Sciatic nerve (tissue), 2 donors: ENCODE data around the gene SCMH1. TPM values are rescaled to one million over a fixed set of nuclear protein-coding genes. Genes with fewer than 3 reads are reported as not detected.

Experiments
- ATAC-seq: fragments of 200-7000 bp; cut with Tn5 transposase; one replicate; pipeline ENCODE4 v1.9.1; 2020; ENCODE audit warnings: mild to moderate bottlenecking, moderate library complexity
- DNase-seq: peaks from one replicate; pipeline ENCODE4 v3.0.0-alpha.2; 2020; ENCODE audit warnings: low spot score
- intact Hi-C: fragments of 100-400 bp; cut with DNase I; formaldehyde crosslinking; loops from one replicate; pipeline ENCODE4 v1.14.2; 2022
- total RNA-seq: library from RNA; stranded (reverse); fragmentation: NEBNext Ultra II Directional; extraction: Animal tissue kit (Norgen Biotek cat#: 25700); gene quantifications from one replicate; pipeline ENCODE4 v1.2.1, GENCODE V29; 2021
- donor health status: DM: no; HTN: no; CAD: no.
- donor health status: DM: no; HTN: no; CAD: no.

The SCMH1 gene
- total RNA-seq, 1 donor from 2014 or later = 48.9 TPM

DNA sequence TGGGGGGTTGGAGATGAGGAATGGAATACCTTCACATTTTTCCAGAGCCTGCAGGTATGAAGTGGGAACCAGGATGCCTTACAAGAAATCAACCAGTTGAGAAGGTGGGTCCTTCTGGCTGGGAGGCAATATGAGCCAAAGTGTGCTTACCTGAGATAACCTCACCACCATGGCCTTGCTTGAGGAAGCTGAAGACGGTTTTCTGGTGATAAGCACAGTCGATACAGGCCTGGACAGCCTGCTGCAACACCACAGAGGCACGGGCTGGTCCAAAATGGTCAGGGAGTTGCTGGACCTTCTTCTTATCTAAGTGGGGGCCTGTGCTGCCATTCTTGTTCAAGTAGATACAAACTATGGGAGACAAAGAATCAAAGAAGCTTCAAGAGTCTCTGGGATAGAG, 193.6 kb downstream of the SCMH1 start:
- ATAC-seq = no peak
- DNase-seq = no peak
- intact Hi-C loops = no loop called here

- intact Hi-C loops = no loop called here
- DNase-seq (no peak), ATAC-seq (peak; percentile 6)
These were observed 195.7 kb downstream of the SCMH1 start for GRCh38 chr1:41046347-41046775.

- DNase-seq (no peak), ATAC-seq (peak; percentile 87)
- intact Hi-C loops = no loop called here
These were observed 196.4 kb downstream of the SCMH1 start for GRCh38 chr1:41045740-41046139.

GRCh38 chr1:41044187-41044586, 197.9 kb downstream of the SCMH1 start:
- DNase-seq (no peak), ATAC-seq (no peak)
- intact Hi-C loops = no loop called here

- no peak for DNase-seq
- ATAC-seq = no peak
- intact Hi-C loops = no loop called here
These were observed 200.4 kb downstream of the SCMH1 start for GRCh38 chr1:41041614-41042270.

GRCh38 chr1:41038110-41038509, 204.0 kb downstream of the SCMH1 start:
- intact Hi-C loops = no loop called here
- DNase-seq (no peak), ATAC-seq (no peak)

GRCh38 chr1:41037116-41037903, 204.8 kb downstream of the SCMH1 start:
- DNase-seq (no peak), ATAC-seq (no peak)
- intact Hi-C loops = no loop called here

DNA sequence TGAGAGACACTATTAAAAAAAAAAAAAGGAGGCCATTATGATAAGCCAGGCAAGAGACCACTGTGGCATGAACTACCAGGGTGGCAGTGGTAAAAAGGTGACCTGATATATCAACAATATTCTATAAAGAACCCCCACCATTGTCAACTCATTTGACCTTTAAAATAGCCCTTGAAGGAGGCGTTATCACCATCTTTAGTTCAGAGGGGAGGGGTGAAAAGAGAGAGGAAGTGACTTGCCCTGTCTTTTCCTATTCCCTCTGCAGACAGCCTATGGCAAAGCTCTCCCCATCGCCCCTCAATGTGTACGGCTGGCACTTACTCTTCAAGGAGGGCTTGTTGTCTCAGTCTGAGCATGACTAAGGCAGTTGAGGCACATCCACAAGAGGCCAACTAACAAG, 208.8 kb downstream of the SCMH1 start:
- DNase-seq (no peak), ATAC-seq (no peak)
- intact Hi-C loops = no loop called here

DNA sequence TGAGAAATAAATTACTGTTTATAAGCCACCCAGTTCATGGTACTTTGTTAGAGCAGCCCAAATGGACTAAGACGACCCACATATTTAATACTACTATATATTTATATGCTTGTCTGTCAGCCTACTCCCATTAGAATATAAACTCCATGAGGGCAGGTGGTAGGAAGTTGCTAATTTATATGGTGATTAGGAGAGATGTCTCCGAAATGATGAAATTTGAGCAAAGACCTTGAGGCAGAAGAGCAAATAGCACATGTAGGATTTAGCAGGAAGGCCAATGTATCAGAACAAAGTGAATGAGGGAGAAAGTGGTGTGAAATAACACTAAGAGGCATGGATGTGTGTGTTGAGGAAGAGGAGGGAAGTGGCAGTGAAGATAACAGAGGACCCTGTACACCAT, 210.0 kb downstream of the SCMH1 start:
- DNase-seq = no peak
- intact Hi-C loops = no loop called here
- ATAC-seq = no peak

GRCh38 chr1:41030872-41031616, 211.1 kb downstream of the SCMH1 start:
- no peak for ATAC-seq
- intact Hi-C loops = no loop called here
- DNase-seq = no peak

DNA sequence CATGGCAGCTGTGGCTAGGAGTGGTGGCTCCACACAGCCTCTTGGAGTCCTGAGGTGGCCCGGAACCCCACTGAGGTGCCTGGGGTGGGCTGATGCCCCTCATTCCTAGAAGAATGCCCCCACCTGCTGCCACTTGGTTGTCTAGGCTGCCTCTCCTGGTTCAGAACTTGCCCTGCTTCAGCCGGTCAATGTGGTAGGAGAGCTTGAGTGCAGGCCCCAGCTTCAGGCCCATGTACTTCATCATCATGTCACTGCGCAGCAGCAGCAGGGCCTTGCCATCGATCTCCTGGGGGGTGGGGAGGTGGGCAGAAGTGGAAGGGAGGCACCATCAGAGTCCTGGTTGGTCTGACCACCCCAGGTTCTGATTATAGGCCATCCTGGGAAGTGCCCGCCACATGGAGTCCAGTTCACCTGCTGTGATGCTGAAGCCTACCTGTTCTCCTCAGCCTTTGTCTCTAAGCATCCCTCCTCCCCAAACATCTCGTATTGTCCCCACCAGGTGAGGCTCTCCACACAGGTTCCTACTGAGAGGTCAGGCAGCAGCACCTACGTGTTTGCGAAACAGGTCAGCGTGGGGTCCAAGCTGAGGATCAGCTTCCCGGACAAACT, 214.0 kb downstream of the SCMH1 start:
- DNase-seq (no peak), ATAC-seq (no peak)
- intact Hi-C loops = no loop called here

DNA sequence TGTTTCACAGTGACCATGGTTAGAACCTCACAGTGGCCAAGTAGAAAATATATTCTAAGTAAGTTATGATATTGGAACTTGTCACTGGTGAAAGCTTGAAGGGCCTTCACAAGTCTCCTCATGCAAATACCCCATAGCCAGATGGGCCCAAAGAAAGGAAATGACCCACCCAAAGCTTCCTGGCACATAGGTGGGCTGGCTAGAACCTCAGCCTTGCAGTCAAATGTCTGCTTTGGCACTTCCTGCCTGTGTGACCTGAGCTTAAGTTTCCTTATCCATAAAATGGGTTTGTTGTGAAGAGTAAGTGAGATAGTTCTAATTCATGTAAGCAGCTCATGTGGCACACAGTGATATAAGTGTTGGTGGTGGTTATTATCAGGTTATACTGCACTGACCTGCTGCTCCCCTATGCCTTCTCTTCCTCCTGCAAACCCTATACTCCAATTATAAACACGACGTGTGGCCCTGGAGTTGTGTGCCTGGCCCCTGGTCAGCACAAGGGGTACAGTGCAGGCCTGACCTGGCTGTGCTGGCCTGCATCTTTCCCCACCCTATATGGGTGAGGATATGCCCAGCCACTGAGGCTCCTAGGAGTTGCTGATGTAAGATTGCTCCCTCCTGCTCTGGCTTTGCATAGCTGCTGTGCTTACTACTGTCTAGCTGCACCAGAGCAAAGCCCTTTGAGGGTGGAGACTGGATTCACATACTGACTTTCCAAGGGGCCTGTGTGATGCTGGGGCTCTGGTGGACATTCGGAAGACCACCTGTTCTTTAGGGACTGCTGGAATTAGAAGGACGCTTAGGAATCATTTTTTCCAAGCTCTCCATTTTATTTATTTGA, 215.9 kb downstream of the SCMH1 start:
- DNase-seq = no peak
- ATAC-seq = no peak
- intact Hi-C loops = no loop called here

DNA sequence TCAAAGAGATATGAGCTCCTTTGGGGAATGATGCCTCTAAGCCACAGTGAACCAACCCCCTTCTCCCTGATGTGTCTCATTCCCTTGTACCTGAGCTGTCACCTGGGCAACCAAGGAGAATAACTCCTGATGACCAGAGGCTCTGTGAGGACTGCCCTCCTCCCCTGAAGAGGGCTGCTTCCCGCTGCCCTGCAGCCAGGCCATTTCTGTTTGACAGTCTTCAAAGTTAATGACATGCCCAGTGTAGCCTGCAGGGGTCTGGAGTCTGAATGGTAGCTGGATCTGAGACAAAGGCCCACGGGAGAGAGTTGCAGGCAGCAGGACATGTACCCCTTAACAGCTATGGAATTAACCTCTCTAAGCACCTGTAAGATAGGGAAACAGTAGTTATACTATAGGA, 217.2 kb downstream of the SCMH1 start:
- ATAC-seq (no peak), DNase-seq (no peak)
- intact Hi-C loops = no loop called here

DNA sequence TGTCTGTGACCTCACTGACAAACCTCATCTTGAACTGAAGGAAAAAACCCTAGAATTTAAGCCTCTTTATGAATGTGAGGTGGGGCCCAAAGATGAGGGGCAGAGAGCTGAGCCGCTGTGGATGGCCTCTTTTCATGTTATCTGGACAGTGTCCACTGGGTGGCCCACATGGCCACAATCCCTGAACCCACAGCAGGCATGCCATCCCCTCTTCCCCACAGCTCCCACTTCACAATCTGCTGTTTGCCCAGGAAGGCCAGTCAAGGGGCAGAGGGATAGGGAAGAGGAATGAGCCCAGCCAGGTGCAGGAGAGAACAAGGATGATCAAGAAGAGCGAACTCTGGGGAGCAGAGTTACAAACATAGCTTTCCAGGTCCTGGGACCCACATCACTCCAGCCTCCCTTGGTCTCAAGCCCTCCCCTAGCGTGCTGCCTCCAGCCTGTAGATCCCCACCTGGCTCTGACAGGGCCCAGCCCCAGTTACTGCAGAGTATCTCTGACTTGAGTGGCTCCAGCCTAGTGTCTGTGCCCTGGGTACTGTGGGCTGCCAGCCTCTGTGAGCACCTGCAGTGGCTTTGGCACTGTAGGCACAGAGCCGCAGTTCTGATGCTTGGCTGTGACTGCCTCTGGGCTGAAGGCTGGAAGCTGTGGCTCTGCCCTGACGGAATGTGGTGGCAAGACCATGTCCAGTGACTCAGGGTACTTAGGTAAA, 218.7 kb downstream of the SCMH1 start:
- intact Hi-C loops = no loop called here
- ATAC-seq = no peak
- no peak for DNase-seq

DNA sequence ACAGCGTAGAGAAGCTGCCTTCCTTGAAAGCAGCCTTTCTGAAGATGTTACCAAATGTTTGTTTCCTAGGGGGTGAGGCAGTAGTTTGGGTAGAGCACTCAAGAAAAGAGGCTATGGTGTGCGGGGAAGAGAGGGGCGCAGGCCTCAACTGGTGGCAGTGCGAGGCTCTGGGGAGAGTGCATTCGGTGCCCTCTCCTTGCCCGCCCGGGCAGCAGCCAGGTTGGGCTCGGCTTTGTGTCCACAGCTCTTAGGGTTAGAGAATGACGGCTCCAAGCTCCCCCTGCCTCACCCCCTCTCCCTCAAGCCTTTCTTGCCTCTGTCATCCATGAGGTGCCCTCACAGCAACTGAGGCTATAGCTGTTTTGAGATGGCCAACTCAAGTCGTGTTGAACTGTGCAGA, 219.7 kb downstream of the SCMH1 start:
- ATAC-seq (no peak), DNase-seq (no peak)
- intact Hi-C loops = no loop called here

GRCh38 chr1:41021526-41022308, 220.4 kb downstream of the SCMH1 start, which contains the start of gene SLFNL1:
SLFNL1 (minus strand) TSS chr1:41021725; CDS start chr1:41020660, 1,065 bp downstream.
- intact Hi-C loops = no loop called here
- DNase-seq (no peak), ATAC-seq (peak; percentile 41)

- intact Hi-C loops = no loop called here
- no peak for ATAC-seq
These were observed 221.5 kb downstream of the SCMH1 start for GRCh38 chr1:41020654-41021053.

More at GRCh38 chr1:41020654-41021053, 221.5 kb downstream of the SCMH1 start:
- no peak for DNase-seq
